ENCODE measurements around the gene KCNQ4. TPM values are rescaled to one million over a fixed set of nuclear protein-coding genes. Genes with fewer than 3 reads are reported as not detected.

KCNQ4 gene
- total RNA-seq, 1 experiment from 2014 or later: 1.6 TPM

GRCh38 chr1:40824591-40825434, 41.2 kb downstream of the KCNQ4 start:
- CTCF ChIA-PET: interaction anchor here (0.8 to 1.5 kb wide), 2 partner anchors 51 to 128 kb away, joined by 3 to 6 read pairs; no protein-coding TSS in a partner anchor
- peaks cover 34% of the 10 kb centered on the region for H3K4me1 ChIP-seq
- no peak for TF ChIP-seq CTCF (IDR thresholded peaks at IDR 0.05; ENCODE audit: insufficient read depth in 1 of 2, low read depth in 1 of 2, low read length in 1 of 2, severe bottlenecking in 1 of 2, unreplicated experiment in 1 of 2)
- no peaks in the 10 kb centered on the region for H3K36me3 ChIP-seq (ENCODE audit: control insufficient read depth, insufficient read depth, low read length)
- intact Hi-C loops (cut with micrococcal nuclease; ENCODE audit: unreplicated experiment): no loop called here
- H3K9me3 ChIP-seq: no peaks in the 10 kb centered on the region
- no peaks in the 10 kb centered on the region for H3K27me3 ChIP-seq (replicated peaks; ENCODE audit: control insufficient read depth, insufficient read depth, low read length)
- Mint-ChIP-seq H3K9me3 (ENCODE audit: unreplicated experiment) (no peaks in the 10 kb centered on the region), H3K36me3 (ENCODE audit: insufficient read depth, unreplicated experiment) (peaks cover 10% of the 10 kb centered on the region), H3K27ac (ENCODE audit: unreplicated experiment) (peak overlapping the region; percentile 83), H3K27me3 (ENCODE audit: insufficient read depth, unreplicated experiment) (no peaks in the 10 kb centered on the region), H3K4me3 (ENCODE audit: unreplicated experiment) (peak overlapping the region; percentile 40), H3K4me1 (ENCODE audit: low read depth, unreplicated experiment) (peaks cover 16% of the 10 kb centered on the region)
- no peak overlapping the region for H3K4me3 ChIP-seq (ENCODE audit: low read depth, low read length)
- POLR2A ChIA-PET: interaction anchor here (0.5 kb wide), 2 partner anchors 17 to 146 kb away, joined by 3 to 7 read pairs; no protein-coding TSS in a partner anchor
- BruUV-seq (replicated peaks): no TSS peak
- peak; percentile 49 to 60 for DNase-seq

- peak overlapping the region; percentile 83 for H3K27ac Mint-ChIP-seq (ENCODE audit: unreplicated experiment)
- H3K9me3 Mint-ChIP-seq (ENCODE audit: unreplicated experiment): no peaks in the 10 kb centered on the region
- no peak for TF ChIP-seq CTCF (IDR thresholded peaks at IDR 0.05; ENCODE audit: insufficient read depth in 1 of 2, low read depth in 1 of 2, low read length in 1 of 2, severe bottlenecking in 1 of 2, unreplicated experiment in 1 of 2)
- BruUV-seq (replicated peaks): no TSS peak
- peak overlapping the region; percentile 40 for H3K4me3 Mint-ChIP-seq (ENCODE audit: unreplicated experiment)
- Histone ChIP-seq H3K9me3 (no peaks in the 10 kb centered on the region), H3K27me3 (replicated peaks; ENCODE audit: control insufficient read depth, insufficient read depth, low read length) (no peaks in the 10 kb centered on the region), H3K4me3 (ENCODE audit: low read depth, low read length) (no peak overlapping the region), H3K4me1 (peaks cover 34% of the 10 kb centered on the region), H3K36me3 (ENCODE audit: control insufficient read depth, insufficient read depth, low read length) (no peaks in the 10 kb centered on the region)
- H3K4me1 Mint-ChIP-seq (ENCODE audit: low read depth, unreplicated experiment): peaks cover 16% of the 10 kb centered on the region
- no peak for DNase-seq
- ChIA-PET CTCF (interaction anchor here (1.5 kb wide), 1 partner anchor 51 kb away, joined by 6 read pairs; no protein-coding TSS in a partner anchor), POLR2A (no interaction called here)
- H3K36me3 Mint-ChIP-seq (ENCODE audit: insufficient read depth, unreplicated experiment): peaks cover 10% of the 10 kb centered on the region
- intact Hi-C loops (cut with micrococcal nuclease; ENCODE audit: unreplicated experiment): no loop called here
- no peaks in the 10 kb centered on the region for H3K27me3 Mint-ChIP-seq (ENCODE audit: insufficient read depth, unreplicated experiment)
These were observed 41.8 kb downstream of the KCNQ4 start for GRCh38 chr1:40825435-40825788.

- H3K36me3 Mint-ChIP-seq (ENCODE audit: insufficient read depth, unreplicated experiment): peaks cover 8% of the 10 kb centered on the region
- BruUV-seq (replicated peaks): no TSS peak
- DNase-seq: no peak
- Histone ChIP-seq H3K4me3 (ENCODE audit: low read depth, low read length) (no peak overlapping the region), H3K36me3 (ENCODE audit: control insufficient read depth, insufficient read depth, low read length) (no peaks in the 10 kb centered on the region), H3K4me1 (peaks cover 30% of the 10 kb centered on the region), H3K27me3 (replicated peaks; ENCODE audit: control insufficient read depth, insufficient read depth, low read length) (no peaks in the 10 kb centered on the region), H3K9me3 (no peaks in the 10 kb centered on the region)
- POLR2A ChIA-PET: no interaction called here
- intact Hi-C loops (cut with micrococcal nuclease; ENCODE audit: unreplicated experiment): no loop called here
- TF ChIP-seq CTCF (IDR thresholded peaks at IDR 0.05; ENCODE audit: insufficient read depth in 1 of 2, low read depth in 1 of 2, low read length in 1 of 2, severe bottlenecking in 1 of 2, unreplicated experiment in 1 of 2): no peak
- peaks cover 16% of the 10 kb centered on the region for H3K4me1 Mint-ChIP-seq (ENCODE audit: low read depth, unreplicated experiment)
- CTCF ChIA-PET: no interaction called here
- no peaks in the 10 kb centered on the region for H3K27me3 Mint-ChIP-seq (ENCODE audit: insufficient read depth, unreplicated experiment)
- no peak overlapping the region for H3K4me3 Mint-ChIP-seq (ENCODE audit: unreplicated experiment)
- H3K27ac Mint-ChIP-seq (ENCODE audit: unreplicated experiment): peak overlapping the region; percentile 83
- H3K9me3 Mint-ChIP-seq (ENCODE audit: unreplicated experiment): no peaks in the 10 kb centered on the region
These were observed 42.4 kb downstream of the KCNQ4 start for GRCh38 chr1:40825996-40826395.

Data from Caco-2 (cell line).